Activated CD8-positive, alpha-beta memory T cell treated with anti-CD3 and anti-CD28 coated beads for 1 hour (primary cell): ENCODE results near the gene ZDHHC13.

Source experiments
- DNase-seq, 2 donors: peaks; one replicate each; pipeline ENCODE4 v3.0.0-alpha.2; 2020; ENCODE audit warnings: low read depth in 1 of 2; ENCODE audit errors: extremely low read depth in 1 of 2

The ZDHHC13 gene

GRCh38 chr11:19163617-19164016 lies 46.6 kb downstream of the ZDHHC13 start:
- DNase-seq, result no peak

GRCh38 chr11:19164230-19164855 lies 47.4 kb downstream of the ZDHHC13 start:
- DNase-seq, result no peak

GRCh38 chr11:19164881-19165280 lies 47.9 kb downstream of the ZDHHC13 start:
- DNase-seq, result no peak

GRCh38 chr11:19168090-19168489 lies 51.1 kb downstream of the ZDHHC13 start:
- no peak for DNase-seq

- DNase-seq, result no peak
Observed at GRCh38 chr11:19173004-19173689, 56.2 kb downstream of the ZDHHC13 start.

GRCh38 chr11:19173964-19174638 lies 57.1 kb downstream of the ZDHHC13 start:
- DNase-seq, result no peak

- no peak for DNase-seq
Observed at GRCh38 chr11:19176629-19177186, 59.7 kb downstream of the ZDHHC13 start.

GRCh38 chr11:19181531-19182261 lies 64.7 kb downstream of the ZDHHC13 start:
- no peak for DNase-seq

- DNase-seq, result no peak
Observed at GRCh38 chr11:19183646-19184045, 66.7 kb downstream of the ZDHHC13 start.

GRCh38 chr11:19185036-19185435 lies 68.1 kb downstream of the ZDHHC13 start:
- no peak for DNase-seq

- no peak for DNase-seq
Observed at GRCh38 chr11:19185516-19186052, 68.6 kb downstream of the ZDHHC13 start.

- DNase-seq, result no peak
Observed at GRCh38 chr11:19187114-19187832, 70.3 kb downstream of the ZDHHC13 start.

- no peak for DNase-seq
Observed at GRCh38 chr11:19187833-19188258, 70.9 kb downstream of the ZDHHC13 start.

- DNase-seq, result no peak
Observed at GRCh38 chr11:19191530-19192169, 74.7 kb downstream of the ZDHHC13 start.

GRCh38 chr11:19193916-19194315 lies 76.9 kb downstream of the ZDHHC13 start:
- DNase-seq, result no peak

GRCh38 chr11:19194620-19195308 lies 77.8 kb downstream of the ZDHHC13 start:
- no peak for DNase-seq

GRCh38 chr11:19196432-19196831 lies 79.5 kb downstream of the ZDHHC13 start:
- DNase-seq, result no peak

GRCh38 chr11:19199048-19199447 lies 82.1 kb downstream of the ZDHHC13 start:
- no peak for DNase-seq

- DNase-seq, result no peak
Observed at GRCh38 chr11:19199771-19200170, 82.8 kb downstream of the ZDHHC13 start.
